ENCODE results near the gene GOLGA1.
"Not testable (repeated sequence)": the region's sequence is repeated elsewhere in the genome, so short reads cannot be mapped to it uniquely, and the experiment has no call there.

The GOLGA1 gene, protein sequence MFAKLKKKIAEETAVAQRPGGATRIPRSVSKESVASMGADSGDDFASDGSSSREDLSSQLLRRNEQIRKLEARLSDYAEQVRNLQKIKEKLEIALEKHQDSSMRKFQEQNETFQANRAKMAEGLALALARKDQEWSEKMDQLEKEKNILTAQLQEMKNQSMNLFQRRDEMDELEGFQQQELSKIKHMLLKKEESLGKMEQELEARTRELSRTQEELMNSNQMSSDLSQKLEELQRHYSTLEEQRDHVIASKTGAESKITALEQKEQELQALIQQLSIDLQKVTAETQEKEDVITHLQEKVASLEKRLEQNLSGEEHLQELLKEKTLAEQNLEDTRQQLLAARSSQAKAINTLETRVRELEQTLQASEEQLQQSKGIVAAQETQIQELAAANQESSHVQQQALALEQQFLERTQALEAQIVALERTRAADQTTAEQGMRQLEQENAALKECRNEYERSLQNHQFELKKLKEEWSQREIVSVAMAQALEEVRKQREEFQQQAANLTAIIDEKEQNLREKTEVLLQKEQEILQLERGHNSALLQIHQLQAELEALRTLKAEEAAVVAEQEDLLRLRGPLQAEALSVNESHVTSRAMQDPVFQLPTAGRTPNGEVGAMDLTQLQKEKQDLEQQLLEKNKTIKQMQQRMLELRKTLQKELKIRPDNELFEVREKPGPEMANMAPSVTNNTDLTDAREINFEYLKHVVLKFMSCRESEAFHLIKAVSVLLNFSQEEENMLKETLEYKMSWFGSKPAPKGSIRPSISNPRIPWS

GRCh38 chr9:124940894-124941678 is at the start of gene GOLGA1:
GOLGA1 (minus strand) TSS chr9:124941083; CDS start chr9:124938711, 2,372 bp downstream.
- peak within 1 kb of the TSS; percentile 67 to 87 (median 73) for H3K4me3 ChIP-seq
- peak within 1 kb of the TSS; percentile 89 to 99 (median 96) for H3K27ac ChIP-seq

DNA sequence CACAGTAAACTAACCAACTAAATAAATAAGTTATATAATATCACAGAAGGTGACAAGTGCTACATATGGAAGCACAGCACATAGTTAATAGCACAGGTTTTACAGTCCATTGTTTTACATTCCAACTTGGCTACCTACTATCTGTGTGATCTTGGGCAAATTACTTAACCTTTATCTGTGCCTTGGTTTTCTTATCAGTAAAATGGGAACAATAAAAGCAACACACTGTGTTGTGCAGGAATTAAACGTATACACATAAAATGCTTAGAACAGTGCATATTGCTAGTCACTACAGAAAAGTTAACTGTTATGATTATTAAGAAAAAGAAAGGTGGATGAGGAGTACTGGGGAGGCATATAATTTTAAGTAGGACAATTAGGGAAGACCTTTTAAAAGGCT is 42.8 kb upstream of the GOLGA1 start:
- H3K27ac ChIP-seq: no peak overlapping the region
- H3K4me3 ChIP-seq: no peak overlapping the region

- Histone ChIP-seq H3K27ac (no peak overlapping the region), H3K4me3 (no peak overlapping the region)
These were observed 39.5 kb upstream of the GOLGA1 start for GRCh38 chr9:124980431-124980830.

DNA sequence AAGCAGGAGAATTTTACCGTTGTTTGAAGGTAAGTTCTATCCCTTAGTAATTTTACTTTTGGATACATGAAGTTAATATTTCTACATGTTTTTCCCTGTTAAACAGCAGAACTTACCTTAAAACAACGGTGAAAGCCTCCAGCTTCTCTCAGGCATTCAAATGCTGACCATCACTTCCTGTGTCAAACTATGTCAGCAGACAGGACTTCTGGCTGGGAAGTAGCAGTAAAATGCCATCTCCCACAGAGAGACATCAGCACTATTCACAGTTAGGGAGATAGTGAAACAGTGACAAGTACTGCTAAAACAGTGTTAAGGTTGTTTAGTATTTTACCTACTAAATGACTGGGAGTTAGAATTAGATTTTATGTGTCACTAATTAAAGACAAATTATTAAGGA is 34.2 kb upstream of the GOLGA1 start:
- H3K4me3 ChIP-seq: no peak overlapping the region
- H3K27ac ChIP-seq: no peak overlapping the region

- H3K27ac ChIP-seq: no peak overlapping the region
- H3K4me3 ChIP-seq: no peak overlapping the region
These were observed 32.9 kb upstream of the GOLGA1 start for GRCh38 chr9:124973807-124974206.

GRCh38 chr9:124972241-124972770 is 31.4 kb upstream of the GOLGA1 start:
- no peak overlapping the region for H3K4me3 ChIP-seq
- no peak overlapping the region for H3K27ac ChIP-seq

DNA sequence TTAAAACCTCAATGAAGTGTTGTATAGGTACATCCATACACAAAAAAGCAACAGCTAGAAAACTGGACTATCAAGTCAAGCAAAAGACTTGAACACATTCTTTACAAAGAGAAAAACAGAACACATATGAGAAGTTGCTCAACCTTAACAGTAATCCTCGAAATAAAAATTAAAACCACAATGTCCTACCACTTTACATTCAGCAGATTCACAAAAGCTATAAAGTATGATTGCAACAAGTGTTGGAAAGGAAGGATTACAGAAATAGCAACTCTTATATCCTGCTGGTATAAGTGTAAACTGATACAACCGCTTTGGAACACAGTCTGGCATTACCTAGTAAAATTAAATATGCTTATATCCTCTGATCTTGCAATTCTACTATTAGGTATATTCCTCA is 28.5 kb upstream of the GOLGA1 start:
- H3K4me3 ChIP-seq: no peak overlapping the region
- no peak overlapping the region for H3K27ac ChIP-seq

- H3K27ac ChIP-seq: no peak overlapping the region
- H3K4me3 ChIP-seq: no peak overlapping the region
These were observed 27.4 kb upstream of the GOLGA1 start for GRCh38 chr9:124968238-124968637.

DNA sequence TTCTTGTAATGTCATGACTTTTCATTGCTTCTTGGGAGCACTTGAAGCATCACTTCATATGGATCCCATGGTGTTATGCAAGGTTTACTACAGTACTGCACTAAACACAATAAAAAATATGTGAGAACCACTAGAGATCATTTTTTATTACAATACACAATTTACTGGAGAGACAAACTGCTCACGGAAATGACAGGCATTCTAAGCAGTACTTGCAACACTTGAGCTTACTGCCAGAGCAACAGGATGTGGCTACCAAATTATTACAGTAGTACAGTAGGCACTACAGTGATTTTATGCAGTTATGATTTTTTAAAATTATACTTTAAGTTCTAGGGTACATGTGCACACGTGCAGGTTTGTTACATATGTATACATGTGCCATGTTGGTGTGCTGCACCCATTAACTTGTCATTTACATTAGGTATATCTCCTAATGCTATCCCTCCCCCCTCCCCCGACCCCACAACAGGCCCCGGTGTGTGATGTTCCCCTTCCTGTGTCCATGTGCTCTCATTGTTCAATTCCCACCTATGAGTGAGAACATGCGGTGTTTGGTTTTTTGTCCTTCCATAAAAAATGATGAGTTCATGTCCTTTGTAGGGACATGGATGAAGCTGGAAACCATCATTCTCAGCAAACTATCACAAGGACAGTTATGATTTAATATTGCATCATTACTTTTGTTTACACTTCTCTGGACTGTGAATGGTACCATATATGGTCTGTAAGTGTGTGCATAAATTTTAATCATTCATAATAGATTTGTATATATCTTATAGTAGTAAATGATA is 25.1 kb upstream of the GOLGA1 start:
- H3K27ac ChIP-seq: peak overlapping the region in 9 of 21 experiments; percentile 18 to 83 (median 59)
- H3K4me3 ChIP-seq: not testable (repeated sequence)

- peak overlapping the region in 7 of 21 experiments; percentile 39 to 83 (median 57) for H3K27ac ChIP-seq
These were observed 23.7 kb upstream of the GOLGA1 start for GRCh38 chr9:124964604-124965003.

DNA sequence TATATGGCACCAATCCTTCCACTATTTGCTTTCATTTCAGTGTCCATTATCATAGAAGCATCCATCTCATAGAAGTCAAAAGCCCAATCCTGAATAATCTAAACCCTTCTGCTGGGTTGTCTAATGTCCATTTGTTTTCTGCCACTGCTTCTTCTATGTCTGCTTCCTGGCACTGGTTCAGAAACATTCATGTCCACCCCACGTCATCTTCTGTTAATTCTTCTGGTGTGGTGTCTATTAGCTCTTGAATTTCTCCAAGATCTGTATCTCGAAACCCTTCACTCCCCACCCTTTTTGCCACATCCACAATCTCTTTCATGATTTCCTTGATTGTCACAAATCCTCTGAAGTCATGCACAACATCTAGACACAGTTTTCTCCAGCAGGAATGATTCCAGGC is 23.2 kb upstream of the GOLGA1 start:
- peak overlapping the region in 6 of 21 experiments; percentile 39 to 83 (median 58) for H3K27ac ChIP-seq

More at GRCh38 chr9:124964604-124965003, 23.7 kb upstream of the GOLGA1 start:
- no peak overlapping the region for H3K4me3 ChIP-seq

DNA sequence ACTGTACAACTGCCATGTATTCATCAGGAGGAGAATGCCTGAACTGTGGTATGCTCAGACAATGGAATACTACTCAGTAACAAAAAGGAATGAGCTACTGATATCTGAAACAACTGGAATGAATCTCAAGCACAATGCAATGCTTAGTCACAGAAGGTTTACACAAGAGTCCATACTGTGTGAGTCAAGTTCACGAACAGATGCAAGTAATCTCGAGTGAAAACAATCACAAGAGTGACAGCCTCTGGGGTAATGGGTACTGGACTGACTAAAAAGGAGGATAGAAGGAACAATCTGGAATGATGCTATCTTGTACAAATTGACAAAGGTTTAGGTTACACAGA is 19.5 kb upstream of the GOLGA1 start:
- Histone ChIP-seq H3K27ac (no peak overlapping the region), H3K4me3 (no peak overlapping the region)

More for the DNA sequence above, 23.2 kb upstream of the GOLGA1 start:
- H3K4me3 ChIP-seq: no peak overlapping the region

DNA sequence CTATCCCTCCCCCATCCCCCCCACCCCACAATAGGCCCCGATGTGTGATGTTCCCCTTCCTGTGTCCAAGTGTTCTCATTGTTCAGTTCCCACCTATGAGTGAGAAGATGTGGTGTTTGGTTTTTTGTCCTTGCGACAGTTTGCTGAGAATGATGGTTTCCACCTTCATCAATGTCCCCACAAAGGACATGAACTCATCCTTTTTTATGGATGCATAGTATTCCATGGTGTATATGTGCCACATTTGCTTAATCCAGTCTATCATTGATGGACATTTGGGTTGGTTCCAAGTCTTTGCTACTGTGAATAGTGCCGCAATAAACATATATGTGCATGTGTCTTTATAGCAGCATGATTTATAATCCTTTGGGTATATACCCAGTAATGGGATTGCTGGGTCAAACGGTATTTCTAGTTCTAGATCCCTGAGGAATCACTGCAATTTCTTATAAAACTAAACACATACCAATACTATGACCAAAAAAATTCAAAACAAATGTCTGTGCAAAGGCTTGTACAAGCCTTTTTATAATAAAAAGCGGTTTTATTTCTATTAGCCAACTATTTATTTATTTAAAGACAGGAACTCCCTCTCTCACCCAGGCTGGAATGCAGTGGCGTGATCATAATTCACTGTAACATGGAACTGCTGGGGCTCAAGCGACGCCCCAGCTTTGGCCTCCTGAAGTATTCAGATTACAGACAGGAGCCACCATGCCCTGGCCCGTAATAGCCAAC is 19.0 kb upstream of the GOLGA1 start:
- H3K27ac ChIP-seq, H3K4me3 ChIP-seq: not testable (repeated sequence)

- no peak overlapping the region for H3K4me3 ChIP-seq
These were observed 13.4 kb upstream of the GOLGA1 start for GRCh38 chr9:124954255-124954654.

DNA sequence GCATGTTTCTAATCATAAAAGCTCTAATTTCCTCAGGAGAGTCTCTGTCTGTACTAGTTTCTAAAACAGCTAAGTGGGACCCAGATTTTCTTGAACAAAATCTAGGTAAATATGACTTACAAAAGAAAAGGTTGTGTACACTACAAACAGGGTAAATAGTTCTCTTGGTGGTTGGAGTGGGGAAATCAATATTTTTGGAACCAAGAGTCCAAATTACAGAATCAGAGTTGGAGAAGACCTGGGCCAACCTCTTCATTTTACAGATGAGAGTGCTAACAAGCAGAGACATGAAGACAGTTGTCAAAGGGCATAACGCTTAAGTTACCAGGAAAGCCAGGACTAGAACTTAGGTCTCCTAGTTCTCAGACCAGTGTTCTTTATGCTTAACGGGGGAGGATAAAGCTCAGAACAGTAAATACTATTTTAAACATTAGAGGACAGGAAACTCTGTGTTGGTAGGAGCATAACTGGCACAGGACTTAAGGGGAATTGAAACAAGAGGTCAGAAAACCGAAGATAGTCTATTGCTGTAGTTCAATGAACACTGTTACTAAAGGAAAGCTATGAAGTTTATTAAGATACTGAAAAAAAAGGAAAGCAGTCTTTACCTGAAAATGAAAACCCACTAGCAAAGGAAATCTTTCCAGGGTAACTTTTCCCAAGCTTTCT is 9.3 kb upstream of the GOLGA1 start:
- no peak overlapping the region for H3K4me3 ChIP-seq
- H3K27ac ChIP-seq: no peak overlapping the region

More at GRCh38 chr9:124954255-124954654, 13.4 kb upstream of the GOLGA1 start:
- H3K27ac ChIP-seq: no peak overlapping the region

- H3K4me3 ChIP-seq: no peak overlapping the region
- H3K27ac ChIP-seq: no peak overlapping the region
These were observed 8.5 kb upstream of the GOLGA1 start for GRCh38 chr9:124949387-124949786.

DNA sequence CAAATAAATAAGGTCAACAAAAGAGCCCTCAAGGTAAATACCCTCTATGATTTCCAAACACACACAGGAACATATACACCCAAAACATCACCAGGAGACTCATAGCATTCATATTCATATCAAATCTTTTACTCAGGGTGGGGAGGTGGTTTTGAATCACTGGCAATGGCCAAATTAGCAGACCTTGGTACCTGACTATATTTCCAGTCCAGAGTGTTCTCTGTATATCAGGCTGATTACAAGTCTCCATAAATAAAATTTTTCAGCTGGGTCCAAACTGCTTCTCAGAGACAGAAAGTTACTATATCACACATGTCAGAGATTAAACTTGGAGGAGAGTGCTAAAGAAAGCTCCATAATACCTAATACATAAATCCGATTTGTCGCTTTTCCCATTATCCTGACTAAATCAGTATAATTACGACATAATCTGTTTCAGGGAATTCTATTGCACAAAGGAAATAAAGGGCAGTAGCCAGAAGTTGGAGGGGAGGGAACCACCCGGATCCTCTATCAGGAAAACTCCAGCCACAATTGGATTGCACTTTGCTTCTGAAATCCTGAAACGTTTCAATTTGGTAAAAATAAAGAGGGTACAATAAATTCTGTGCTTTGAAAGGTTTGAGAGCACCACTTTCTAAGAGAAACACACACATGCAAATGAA is 7.0 kb upstream of the GOLGA1 start:
- Histone ChIP-seq H3K27ac (no peak overlapping the region), H3K4me3 (no peak overlapping the region)
